Breast epithelium (tissue), 4 donors: Measurements from ENCODE around the gene MGST1. TPM values are rescaled to one million over a fixed set of nuclear protein-coding genes. Genes with fewer than 3 reads are reported as not detected.

Source experiments
- DNase-seq, 2 donors: peaks; one replicate each; pipeline ENCODE4 v3.0.0-alpha.2; 2019; ENCODE audit warnings: low spot score in 2 of 2
- H3K27ac ChIP-seq, 2 donors: fragments of 200-600 bp; sonication (generic) in 1 of 2; one replicate each; pipeline ENCODE4 v1.5.1; 2016 to 2019; ENCODE audit warnings: mild to moderate bottlenecking in 1 of 2
- H3K27me3 ChIP-seq, 2 donors: fragments of 200-600 bp; sonication (generic) in 1 of 2; one replicate each; pipeline versions ENCODE4 v1.5.1 to v1.6.0; 2017 to 2019; ENCODE audit warnings: control low read depth in 1 of 2, mild to moderate bottlenecking in 1 of 2
- H3K36me3 ChIP-seq: fragments of 200-600 bp; one replicate; pipeline ENCODE4 v1.5.1; 2019
- H3K4me1 ChIP-seq, 2 donors: fragments of 200-600 bp; sonication (generic); one replicate each; pipeline ENCODE4 v1.5.1; 2016 to 2019; ENCODE audit warnings: control low read depth in 1 of 2
- H3K4me3 ChIP-seq, 3 donors: fragments of 200-600 bp; sonication (generic); 1 replicate in 2 of 3; 2 replicates in 1 of 3; pipeline ENCODE4 v1.5.1; 2016 to 2019; ENCODE audit warnings: mild to moderate bottlenecking in 3 of 3, moderate library complexity in 2 of 3
- H3K9me3 ChIP-seq, 2 donors: fragments of 200-600 bp; sonication (generic) in 1 of 2; one replicate each; pipeline ENCODE4 v1.5.1; 2016 to 2019; ENCODE audit warnings: control low read depth in 1 of 2
- POLR2A ChIP-seq: fragments of 450-650 bp; IDR thresholded peaks from one replicate; pipeline ENCODE4 v1.6.1; 2016; ENCODE audit warnings: antibody characterized with exemption, mild to moderate bottlenecking, moderate library complexity
- POLR2AphosphoS5 ChIP-seq, 3 donors: sonication (generic); formaldehyde crosslinking; IDR thresholded peaks; one replicate each; pipeline ENCODE4 v1.6.1; 2017; ENCODE audit warnings: antibody characterized with exemption in 3 of 3
- intact Hi-C: fragments of 100-400 bp; cut with DNase I; formaldehyde crosslinking; loops from one replicate; pipeline ENCODE4 v1.15.1; 2023; ENCODE audit warnings: low total_unique reads
- total RNA-seq, 3 donors: library from RNA; depleted of rRNA; stranded (reverse); fragments of >200 nt; gene quantifications; one replicate each; pipeline ENCODE4 v1.1.0, GENCODE V29; 2016
- TF ChIP-seq, protein P1 (sequence below), 3 donors: fragments of 450-650 bp; IDR thresholded peaks; one replicate each; pipeline ENCODE4 v1.5.1; 2016 to 2017; ENCODE audit warnings: antibody characterized with exemption in 3 of 3, mild to moderate bottlenecking in 3 of 3, moderate library complexity in 3 of 3

Gene MGST1
- total RNA-seq, 3 donors from 2014 or later = 301 to 702 (median 310) TPM

DNA sequence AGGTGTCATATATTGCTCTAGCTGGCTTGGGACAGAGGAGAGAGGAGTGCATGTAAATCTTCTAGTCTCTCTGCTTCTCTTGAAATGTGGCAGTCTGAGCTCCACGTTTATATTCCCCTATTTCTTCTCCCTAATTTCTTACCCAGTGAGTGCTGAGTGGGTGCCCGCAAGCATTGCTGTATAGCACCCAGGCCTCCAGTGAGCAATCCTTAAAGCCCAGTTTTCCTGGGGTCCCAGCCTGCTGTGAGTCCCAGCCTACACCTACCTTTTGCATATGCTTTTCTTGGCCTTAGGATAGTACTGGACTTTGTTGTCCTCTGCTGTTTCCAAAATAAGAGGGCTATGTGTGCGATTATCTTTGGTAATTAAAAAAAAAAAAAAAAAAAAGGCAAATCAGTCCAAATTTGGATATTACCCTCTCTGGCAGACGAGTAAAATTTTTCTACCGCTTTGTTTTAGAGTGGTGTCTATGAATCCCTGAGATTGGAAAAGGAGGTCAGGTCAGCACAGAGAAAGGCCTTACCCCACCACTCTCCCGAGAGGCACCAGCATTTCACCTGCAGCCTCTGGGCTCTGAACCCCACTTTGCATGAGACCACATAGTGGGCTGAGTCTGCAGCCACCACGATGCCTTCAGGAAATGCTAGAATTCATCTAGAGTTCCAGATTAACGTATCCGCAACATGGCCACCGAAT lies 1.1 kb downstream of the MGST1 start:
- TF ChIP-seq, protein P1, sequence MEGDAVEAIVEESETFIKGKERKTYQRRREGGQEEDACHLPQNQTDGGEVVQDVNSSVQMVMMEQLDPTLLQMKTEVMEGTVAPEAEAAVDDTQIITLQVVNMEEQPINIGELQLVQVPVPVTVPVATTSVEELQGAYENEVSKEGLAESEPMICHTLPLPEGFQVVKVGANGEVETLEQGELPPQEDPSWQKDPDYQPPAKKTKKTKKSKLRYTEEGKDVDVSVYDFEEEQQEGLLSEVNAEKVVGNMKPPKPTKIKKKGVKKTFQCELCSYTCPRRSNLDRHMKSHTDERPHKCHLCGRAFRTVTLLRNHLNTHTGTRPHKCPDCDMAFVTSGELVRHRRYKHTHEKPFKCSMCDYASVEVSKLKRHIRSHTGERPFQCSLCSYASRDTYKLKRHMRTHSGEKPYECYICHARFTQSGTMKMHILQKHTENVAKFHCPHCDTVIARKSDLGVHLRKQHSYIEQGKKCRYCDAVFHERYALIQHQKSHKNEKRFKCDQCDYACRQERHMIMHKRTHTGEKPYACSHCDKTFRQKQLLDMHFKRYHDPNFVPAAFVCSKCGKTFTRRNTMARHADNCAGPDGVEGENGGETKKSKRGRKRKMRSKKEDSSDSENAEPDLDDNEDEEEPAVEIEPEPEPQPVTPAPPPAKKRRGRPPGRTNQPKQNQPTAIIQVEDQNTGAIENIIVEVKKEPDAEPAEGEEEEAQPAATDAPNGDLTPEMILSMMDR (IDR thresholded peaks at IDR 0.05) = no peak
- no peak for TF ChIP-seq POLR2A
- no peak for TF ChIP-seq POLR2AphosphoS5 (IDR thresholded peaks at IDR 0.05)
- peak overlapping the region; percentile 84 to 95 for H3K27ac ChIP-seq
- DNase-seq = no peak
- H3K4me3 ChIP-seq = peak overlapping the region; percentile 50 to 81 (median 53)
- no peaks in the 10 kb centered on the region for H3K27me3 ChIP-seq
- intact Hi-C loops = no loop called here
- H3K36me3 ChIP-seq = no peaks in the 10 kb centered on the region
- H3K4me1 ChIP-seq = no peaks in the 10 kb centered on the region
- H3K9me3 ChIP-seq = no peaks in the 10 kb centered on the region

DNA sequence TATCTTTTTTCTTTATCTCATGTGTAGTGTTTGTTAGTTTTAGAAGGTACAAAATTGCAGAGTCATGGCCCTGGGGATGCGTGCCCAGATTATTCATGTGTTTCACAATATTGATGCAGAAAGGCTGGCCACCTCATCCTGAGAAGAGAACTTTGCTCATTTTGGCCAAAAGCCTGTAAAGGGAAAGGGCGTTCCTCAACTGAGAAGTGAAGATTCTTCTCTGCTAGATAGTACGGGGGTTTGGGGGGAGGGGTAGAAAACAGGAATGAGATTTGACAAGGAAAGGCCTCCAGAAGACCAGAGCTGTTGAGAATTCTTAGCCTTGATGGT lies 1.7 kb downstream of the MGST1 start:
- Histone ChIP-seq H3K4me3 (peak overlapping the region; percentile 50 to 81 (median 53)), H3K36me3 (no peaks in the 10 kb centered on the region), H3K27me3 (no peaks in the 10 kb centered on the region), H3K4me1 (no peaks in the 10 kb centered on the region), H3K27ac (peak overlapping the region; percentile 84 to 95), H3K9me3 (no peaks in the 10 kb centered on the region)
- intact Hi-C loops = no loop called here
- TF ChIP-seq POLR2AphosphoS5 (IDR thresholded peaks at IDR 0.05) (peak in 2 of 3 donors; percentile 34 to 44), POLR2A (no peak)
- TF ChIP-seq, protein P1 (IDR thresholded peaks at IDR 0.05) = no peak
- peak; percentile 59 to 66 for DNase-seq

DNA sequence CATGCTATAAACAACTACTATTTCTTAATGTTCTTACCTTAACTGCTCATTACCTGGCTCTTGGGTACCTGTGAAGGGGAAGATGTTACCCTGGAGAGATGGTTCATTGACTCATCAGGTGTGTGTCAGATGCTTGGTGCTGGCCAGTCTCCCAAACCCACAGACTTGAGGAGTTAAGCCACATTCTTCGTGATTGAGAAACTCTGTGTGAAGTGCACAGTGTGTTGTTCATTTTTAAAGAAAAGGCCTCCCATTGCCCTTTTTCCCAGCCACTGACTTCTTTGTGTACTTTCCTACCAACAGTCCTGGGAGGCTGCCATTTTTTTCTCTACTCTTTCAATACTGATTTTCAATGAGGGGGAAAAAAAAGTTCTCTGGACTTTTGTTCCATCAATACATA lies 3.2 kb downstream of the MGST1 start:
- H3K27ac ChIP-seq = peak overlapping the region; percentile 84 to 86
- H3K4me3 ChIP-seq = peak overlapping the region in 1 of 3 donors; percentile 34
- H3K36me3 ChIP-seq = peaks cover 1% of the 10 kb centered on the region
- no peaks in the 10 kb centered on the region for H3K9me3 ChIP-seq
- H3K4me1 ChIP-seq = no peaks in the 10 kb centered on the region
- intact Hi-C loops = no loop called here
- peak; percentile 74 to 92 for DNase-seq
- H3K27me3 ChIP-seq = no peaks in the 10 kb centered on the region
- TF ChIP-seq POLR2AphosphoS5 (IDR thresholded peaks at IDR 0.05) (peak in 1 of 3 donors; percentile 74), POLR2A (no peak)

DNA sequence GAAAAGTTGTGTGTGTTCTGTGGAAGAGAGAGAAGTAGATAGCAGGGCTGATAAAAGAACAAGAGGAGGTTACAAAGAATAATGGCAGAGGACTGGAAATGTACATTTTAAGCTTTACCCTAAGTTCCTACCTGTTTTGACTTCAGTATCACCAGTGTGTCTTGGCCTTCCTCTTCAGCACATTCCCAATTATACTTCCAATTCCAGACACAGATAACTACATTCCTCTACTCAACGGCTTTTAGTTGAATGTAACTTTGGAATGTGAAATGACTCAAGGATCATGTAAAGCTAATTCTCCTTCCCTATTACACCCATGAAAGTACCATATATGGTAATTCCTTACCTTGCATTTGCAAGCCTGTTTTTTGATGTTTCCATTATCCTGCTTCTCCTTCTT lies 5.0 kb downstream of the MGST1 start:
- no peaks in the 10 kb centered on the region for H3K4me1 ChIP-seq
- H3K27ac ChIP-seq = peak overlapping the region; percentile 48 to 84
- TF ChIP-seq POLR2AphosphoS5 (IDR thresholded peaks at IDR 0.05) (no peak), POLR2A (no peak)
- TF ChIP-seq, protein P1 (IDR thresholded peaks at IDR 0.05) = no peak
- H3K9me3 ChIP-seq = no peaks in the 10 kb centered on the region
- H3K36me3 ChIP-seq = peaks cover 3% of the 10 kb centered on the region
- H3K4me3 ChIP-seq = no peak overlapping the region
- no peak for DNase-seq
- H3K27me3 ChIP-seq = no peaks in the 10 kb centered on the region
- intact Hi-C loops = no loop called here

DNA sequence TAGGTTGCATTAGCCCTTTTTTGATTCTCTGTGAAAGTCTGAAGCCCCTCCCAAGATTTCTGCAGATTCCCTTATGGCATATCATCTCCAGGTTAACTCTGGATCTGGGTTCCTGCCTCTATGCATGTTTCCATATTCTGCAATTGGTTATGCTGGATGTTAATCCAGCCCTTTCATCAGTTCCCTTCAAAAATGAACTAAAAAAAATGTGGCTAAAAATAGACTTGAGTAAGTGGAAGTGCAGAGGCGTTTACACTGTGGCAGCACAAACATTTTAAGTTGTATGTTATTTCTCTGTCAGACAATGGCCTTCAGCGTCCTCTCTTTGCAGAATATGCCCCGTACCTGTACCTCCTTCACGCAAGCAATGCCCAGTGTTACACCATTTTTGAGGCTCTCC lies 11.4 kb downstream of the MGST1 start:
- DNase-seq = no peak
- H3K27ac ChIP-seq = no peak overlapping the region
- peaks cover 3% of the 10 kb centered on the region for H3K36me3 ChIP-seq
- no peak overlapping the region for H3K4me3 ChIP-seq
- intact Hi-C loops = no loop called here
- TF ChIP-seq POLR2A (no peak), POLR2AphosphoS5 (IDR thresholded peaks at IDR 0.05) (no peak)
- TF ChIP-seq, protein P1 (IDR thresholded peaks at IDR 0.05) = no peak
- no peaks in the 10 kb centered on the region for H3K27me3 ChIP-seq
- no peaks in the 10 kb centered on the region for H3K4me1 ChIP-seq
- H3K9me3 ChIP-seq = no peaks in the 10 kb centered on the region
